Measurements from ENCODE around the gene CCSER1. TPM values are rescaled to one million over a fixed set of nuclear protein-coding genes. Genes with fewer than 3 reads are reported as not detected.

The CCSER1 gene
- total RNA-seq, 1 donor from 2014 or later: 11.9 TPM

GRCh38 chr4:90786602-90787001 lies 659.4 kb downstream of the CCSER1 start:
- Mint-ChIP-seq H3K4me1 (no peaks in the 10 kb centered on the region), H3K9me3 (peaks cover 5% of the 10 kb centered on the region), H3K36me3 (ENCODE audit: low read depth) (no peaks in the 10 kb centered on the region), H3K27ac (ENCODE audit: unreplicated experiment) (no peak overlapping the region), H3K4me3 (no peak overlapping the region), H3K27me3 (ENCODE audit: low read depth) (no peaks in the 10 kb centered on the region)
- TF ChIP-seq CTCF (conservative IDR thresholded peaks at IDR 0.05): no peak
- DNase-seq (ENCODE audit: low read depth, low spot score): no peak

- H3K9me3 Mint-ChIP-seq: peaks cover 14% of the 10 kb centered on the region
- no peaks in the 10 kb centered on the region for H3K27me3 Mint-ChIP-seq (ENCODE audit: low read depth)
- no peak for DNase-seq (ENCODE audit: low read depth, low spot score)
- peaks cover 9% of the 10 kb centered on the region for H3K36me3 Mint-ChIP-seq (ENCODE audit: low read depth)
- H3K4me1 Mint-ChIP-seq: no peaks in the 10 kb centered on the region
- no peak overlapping the region for H3K27ac Mint-ChIP-seq (ENCODE audit: unreplicated experiment)
- no peak for TF ChIP-seq CTCF (conservative IDR thresholded peaks at IDR 0.05)
- no peak overlapping the region for H3K4me3 Mint-ChIP-seq
Observed at GRCh38 chr4:90792696-90793095, 665.5 kb downstream of the CCSER1 start.

GRCh38 chr4:90798948-90799347 lies 671.8 kb downstream of the CCSER1 start:
- no peak for DNase-seq (ENCODE audit: low read depth, low spot score)
- TF ChIP-seq CTCF (conservative IDR thresholded peaks at IDR 0.05): no peak
- H3K4me3 Mint-ChIP-seq: no peak overlapping the region
- peaks cover 9% of the 10 kb centered on the region for H3K36me3 Mint-ChIP-seq (ENCODE audit: low read depth)
- no peak overlapping the region for H3K27ac Mint-ChIP-seq (ENCODE audit: unreplicated experiment)
- H3K4me1 Mint-ChIP-seq: no peaks in the 10 kb centered on the region
- peaks cover 13% of the 10 kb centered on the region for H3K9me3 Mint-ChIP-seq
- H3K27me3 Mint-ChIP-seq (ENCODE audit: low read depth): no peaks in the 10 kb centered on the region

- H3K36me3 Mint-ChIP-seq (ENCODE audit: low read depth): peaks cover 6% of the 10 kb centered on the region
- TF ChIP-seq CTCF (conservative IDR thresholded peaks at IDR 0.05): no peak
- peaks cover 13% of the 10 kb centered on the region for H3K9me3 Mint-ChIP-seq
- H3K4me3 Mint-ChIP-seq: no peak overlapping the region
- no peaks in the 10 kb centered on the region for H3K4me1 Mint-ChIP-seq
- no peak for DNase-seq (ENCODE audit: low read depth, low spot score)
- H3K27me3 Mint-ChIP-seq (ENCODE audit: low read depth): no peaks in the 10 kb centered on the region
- H3K27ac Mint-ChIP-seq (ENCODE audit: unreplicated experiment): no peak overlapping the region
Observed at GRCh38 chr4:90799895-90800294, 672.7 kb downstream of the CCSER1 start.

GRCh38 chr4:90815569-90815968 lies 688.4 kb downstream of the CCSER1 start:
- Mint-ChIP-seq H3K4me3 (no peak overlapping the region), H3K27ac (ENCODE audit: unreplicated experiment) (no peak overlapping the region), H3K4me1 (no peaks in the 10 kb centered on the region), H3K36me3 (ENCODE audit: low read depth) (peaks cover 17% of the 10 kb centered on the region), H3K27me3 (ENCODE audit: low read depth) (no peaks in the 10 kb centered on the region), H3K9me3 (peaks cover 16% of the 10 kb centered on the region)
- no peak for TF ChIP-seq CTCF (conservative IDR thresholded peaks at IDR 0.05)
- no peak for DNase-seq (ENCODE audit: low read depth, low spot score)

GRCh38 chr4:90816754-90817153 lies 689.6 kb downstream of the CCSER1 start:
- no peak for DNase-seq (ENCODE audit: low read depth, low spot score)
- Mint-ChIP-seq H3K4me3 (no peak overlapping the region), H3K36me3 (ENCODE audit: low read depth) (peaks cover 17% of the 10 kb centered on the region), H3K4me1 (no peaks in the 10 kb centered on the region), H3K9me3 (peaks cover 16% of the 10 kb centered on the region), H3K27ac (ENCODE audit: unreplicated experiment) (no peak overlapping the region), H3K27me3 (ENCODE audit: low read depth) (no peaks in the 10 kb centered on the region)
- TF ChIP-seq CTCF (conservative IDR thresholded peaks at IDR 0.05): no peak
